ENCODE measurements around the gene GALR3. TPM values are rescaled to one million over a fixed set of nuclear protein-coding genes. Genes with fewer than 3 reads are reported as not detected.

Gene GALR3
- total RNA-seq, 1 experiment from 2014 or later, result 0.31 TPM

- no peak overlapping the region for H3K27ac ChIP-seq
These were observed 44.7 kb upstream of the GALR3 start for GRCh38 chr22:37778370-37779009.

GRCh38 chr22:37781434-37782059 lies 41.6 kb upstream of the GALR3 start:
- H3K36me3 ChIP-seq (ENCODE audit: low read depth), result no peaks in the 10 kb centered on the region
- POLR2A ChIA-PET (ENCODE audit: unreplicated experiment), result no interaction called here
- no peak overlapping the region for H3K4me3 ChIP-seq
- peak overlapping the region; percentile 55 for H3K4me2 ChIP-seq
- no TSS peak for BruUV-seq (replicated peaks)
- peaks cover 74% of the 10 kb centered on the region for H3F3A ChIP-seq (ENCODE audit: insufficient read depth, low read depth)
- H3K27me3 ChIP-seq (ENCODE audit: insufficient read depth, low read depth), result no peaks in the 10 kb centered on the region
- H3K79me2 ChIP-seq (ENCODE audit: low read depth), result no peaks in the 10 kb centered on the region
- H3K9me2 ChIP-seq (ENCODE audit: insufficient read depth), result no peaks in the 10 kb centered on the region
- no peaks in the 10 kb centered on the region for H3K9me3 ChIP-seq (ENCODE audit: insufficient read depth, low read depth)
- TF ChIP-seq CTCF (conservative IDR thresholded peaks at IDR 0.05) (peak; percentile 39; the same call in 1 of the 2 replicates), EZH2 (IDR thresholded peaks at IDR 0.05; ENCODE audit: low read depth) (no peak)
- no peak for DNase-seq
- H4K20me1 ChIP-seq (ENCODE audit: insufficient read depth), result no peaks in the 10 kb centered on the region
- CTCF ChIA-PET, result interaction anchor here (0.6 to 1.1 kb wide), 2 partner anchors 138 to 173 kb away, joined by 3 to 4 read pairs; partner anchors contain the start of gene GGA1
- no peak overlapping the region for H2AFZ ChIP-seq
- peak overlapping the region; percentile 74 for H3K27ac ChIP-seq
- intact Hi-C loops (cut with micrococcal nuclease; ENCODE audit: unreplicated experiment), result no loop called here
- H3K4me1 ChIP-seq (replicated peaks; ENCODE audit: insufficient read depth), result peaks cover 59% of the 10 kb centered on the region

More at GRCh38 chr22:37778370-37779009, 44.7 kb upstream of the GALR3 start:
- Histone ChIP-seq H3K36me3 (ENCODE audit: low read depth) (no peaks in the 10 kb centered on the region), H3K4me2 (no peak overlapping the region), H4K20me1 (ENCODE audit: insufficient read depth) (no peaks in the 10 kb centered on the region), H3K4me1 (replicated peaks; ENCODE audit: insufficient read depth) (peaks cover 51% of the 10 kb centered on the region), H3K9me3 (ENCODE audit: insufficient read depth, low read depth) (no peaks in the 10 kb centered on the region), H2AFZ (no peak overlapping the region), H3K27me3 (ENCODE audit: insufficient read depth, low read depth) (no peaks in the 10 kb centered on the region), H3F3A (ENCODE audit: insufficient read depth, low read depth) (peaks cover 74% of the 10 kb centered on the region), H3K4me3 (no peak overlapping the region), H3K9me2 (ENCODE audit: insufficient read depth) (no peaks in the 10 kb centered on the region), H3K79me2 (ENCODE audit: low read depth) (no peaks in the 10 kb centered on the region)
- ChIA-PET CTCF (no interaction called here), POLR2A (ENCODE audit: unreplicated experiment) (interaction anchor here (0.7 to 1.0 kb wide), 3 partner anchors 13 to 47 kb away, joined by 3 to 6 read pairs (median 5); no protein-coding TSS in a partner anchor)
- TF ChIP-seq CTCF (conservative IDR thresholded peaks at IDR 0.05) (no peak), EZH2 (IDR thresholded peaks at IDR 0.05; ENCODE audit: low read depth) (no peak)
- no TSS peak for BruUV-seq (replicated peaks)
- intact Hi-C loops (cut with micrococcal nuclease; ENCODE audit: unreplicated experiment), result no loop called here
- DNase-seq, result no peak

DNA sequence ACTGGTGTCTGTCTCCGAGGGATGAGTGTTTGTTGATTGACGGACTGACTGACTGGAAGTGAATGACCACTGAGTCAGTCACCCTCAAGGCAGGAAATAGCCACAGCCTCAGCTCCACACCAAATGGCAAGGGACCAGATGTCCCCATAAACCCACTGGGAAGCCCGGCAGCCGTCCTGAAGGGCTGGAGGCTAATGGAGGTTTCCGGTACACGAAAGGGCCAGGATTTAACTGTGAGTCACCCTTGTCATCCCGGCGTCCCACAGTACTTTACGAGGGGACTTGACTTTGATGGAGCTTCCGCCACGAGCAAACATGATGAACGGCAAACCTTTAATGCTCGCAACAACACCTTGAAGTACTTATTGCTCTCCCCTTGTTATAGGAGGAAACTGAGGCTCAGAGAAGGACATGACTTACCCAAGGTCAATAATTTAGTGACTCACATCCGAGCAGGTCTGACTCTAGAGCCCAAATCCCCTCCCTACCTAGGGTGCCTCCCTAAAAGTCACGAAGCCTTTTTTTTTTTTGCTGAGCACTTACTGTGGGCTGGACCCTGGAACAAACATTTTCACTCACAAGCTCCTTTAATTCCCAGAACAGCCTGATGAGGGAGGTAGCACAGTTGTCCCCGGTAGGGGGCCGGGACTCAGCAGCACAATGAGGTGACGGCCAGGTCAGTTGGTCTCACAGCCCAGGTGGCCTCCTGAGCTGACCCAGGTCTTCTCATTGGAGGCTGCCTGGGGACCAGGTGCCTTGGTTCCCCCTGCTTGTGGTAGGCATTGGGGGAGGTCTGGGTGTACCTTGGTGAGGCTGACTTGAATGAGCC lies 40.6 kb upstream of the GALR3 start:
- H2AFZ ChIP-seq, result no peak overlapping the region
- H3K27me3 ChIP-seq (ENCODE audit: insufficient read depth, low read depth), result no peaks in the 10 kb centered on the region
- ChIA-PET CTCF (no interaction called here), POLR2A (ENCODE audit: unreplicated experiment) (interaction anchor here (0.6 to 0.7 kb wide), 2 partner anchors 20 to 28 kb away, joined by 4 to 6 read pairs; no protein-coding TSS in a partner anchor)
- H3K4me1 ChIP-seq (replicated peaks; ENCODE audit: insufficient read depth), result peaks cover 53% of the 10 kb centered on the region
- H3K36me3 ChIP-seq (ENCODE audit: low read depth), result no peaks in the 10 kb centered on the region
- peaks cover 67% of the 10 kb centered on the region for H3F3A ChIP-seq (ENCODE audit: insufficient read depth, low read depth)
- H3K9me3 ChIP-seq (ENCODE audit: insufficient read depth, low read depth), result no peaks in the 10 kb centered on the region
- no peak overlapping the region for H3K4me3 ChIP-seq
- intact Hi-C loops (cut with micrococcal nuclease; ENCODE audit: unreplicated experiment), result no loop called here
- no peaks in the 10 kb centered on the region for H3K9me2 ChIP-seq (ENCODE audit: insufficient read depth)
- DNase-seq, result peak in 1 of 2 experiments; percentile 78
- no peaks in the 10 kb centered on the region for H3K79me2 ChIP-seq (ENCODE audit: low read depth)
- H3K4me2 ChIP-seq, result peak overlapping the region; percentile 55
- BruUV-seq (replicated peaks), result no TSS peak
- TF ChIP-seq EZH2 (IDR thresholded peaks at IDR 0.05; ENCODE audit: low read depth) (no peak), CTCF (conservative IDR thresholded peaks at IDR 0.05) (no peak; the same call in 1 of the 2 replicates)
- H4K20me1 ChIP-seq (ENCODE audit: insufficient read depth), result no peaks in the 10 kb centered on the region
- H3K27ac ChIP-seq, result peak overlapping the region; percentile 74
